GOT3 (cell line): ENCODE results near the gene SLC24A3.

Experiments used
- DNase-seq: peaks from one replicate; lab custom pipeline; 2025; ENCODE audit warnings: mixed read lengths; lab: John Stamatoyannopoulos, UW

The SLC24A3 gene

GRCh38 chr20:19552221-19553180, 340.1 kb downstream of the SLC24A3 start:
- no peak for DNase-seq

- DNase-seq: no peak
Measured at GRCh38 chr20:19554666-19555065, 342.2 kb downstream of the SLC24A3 start.

GRCh38 chr20:19555726-19556125, 343.3 kb downstream of the SLC24A3 start:
- no peak for DNase-seq

- no peak for DNase-seq
Measured at GRCh38 chr20:19557291-19557690, 344.8 kb downstream of the SLC24A3 start.

- DNase-seq: no peak
Measured at GRCh38 chr20:19560881-19561480, 348.5 kb downstream of the SLC24A3 start.

- no peak for DNase-seq
Measured at GRCh38 chr20:19562426-19562825, 350.0 kb downstream of the SLC24A3 start.

- no peak for DNase-seq
Measured at GRCh38 chr20:19564261-19564660, 351.8 kb downstream of the SLC24A3 start.

- DNase-seq: no peak
Measured at GRCh38 chr20:19565736-19566135, 353.3 kb downstream of the SLC24A3 start.

GRCh38 chr20:19566226-19566945, 353.9 kb downstream of the SLC24A3 start:
- no peak for DNase-seq

- no peak for DNase-seq
Measured at GRCh38 chr20:19568128-19568527, 355.7 kb downstream of the SLC24A3 start.

GRCh38 chr20:19571996-19572395, 359.6 kb downstream of the SLC24A3 start:
- no peak for DNase-seq

- DNase-seq: no peak
Measured at GRCh38 chr20:19577692-19578091, 365.2 kb downstream of the SLC24A3 start.

- no peak for DNase-seq
Measured at GRCh38 chr20:19582782-19583181, 370.3 kb downstream of the SLC24A3 start.

- no peak for DNase-seq
Measured at GRCh38 chr20:19583532-19584175, 371.2 kb downstream of the SLC24A3 start.

GRCh38 chr20:19588241-19588640, 375.8 kb downstream of the SLC24A3 start:
- no peak for DNase-seq

GRCh38 chr20:19588732-19589131, 376.3 kb downstream of the SLC24A3 start:
- no peak for DNase-seq

- DNase-seq: no peak
Measured at GRCh38 chr20:19589787-19590362, 377.4 kb downstream of the SLC24A3 start.

GRCh38 chr20:19590382-19590781, 377.9 kb downstream of the SLC24A3 start:
- DNase-seq: no peak

GRCh38 chr20:19593762-19594161, 381.3 kb downstream of the SLC24A3 start:
- DNase-seq: no peak

GRCh38 chr20:19594896-19595295, 382.5 kb downstream of the SLC24A3 start:
- no peak for DNase-seq

- DNase-seq: no peak
Measured at GRCh38 chr20:19598117-19598850, 385.8 kb downstream of the SLC24A3 start.
